ENCODE measurements around the gene APCDD1L.

The APCDD1L gene

GRCh38 chr20:58544891-58545290 lies 29.7 kb upstream of the APCDD1L start:
- DNase-seq: no peak

- DNase-seq: no peak
Measured at GRCh38 chr20:58544286-58544685, 29.1 kb upstream of the APCDD1L start.

GRCh38 chr20:58543274-58543673 lies 28.1 kb upstream of the APCDD1L start:
- no peak for DNase-seq

- peak in 1 of 2 experiments; percentile 13 for DNase-seq
Measured at GRCh38 chr20:58542411-58543095, 27.4 kb upstream of the APCDD1L start.

GRCh38 chr20:58542034-58542410 lies 26.8 kb upstream of the APCDD1L start:
- DNase-seq: peak; percentile 28 to 46

- no peak for DNase-seq
Measured at GRCh38 chr20:58538752-58539151, 23.6 kb upstream of the APCDD1L start.

- no peak for DNase-seq
Measured at GRCh38 chr20:58537831-58538230, 22.6 kb upstream of the APCDD1L start.

- DNase-seq: no peak
Measured at GRCh38 chr20:58536289-58536688, 21.1 kb upstream of the APCDD1L start.

- DNase-seq: no peak
Measured at GRCh38 chr20:58531657-58532056, 16.5 kb upstream of the APCDD1L start.

- DNase-seq: no peak
Measured at GRCh38 chr20:58531063-58531462, 15.9 kb upstream of the APCDD1L start.

- no peak for DNase-seq
Measured at GRCh38 chr20:58528412-58528811, 13.2 kb upstream of the APCDD1L start.

- DNase-seq: no peak
Measured at GRCh38 chr20:58526411-58526810, 11.2 kb upstream of the APCDD1L start.

- no peak for DNase-seq
Measured at GRCh38 chr20:58524814-58525213, 9.6 kb upstream of the APCDD1L start.

GRCh38 chr20:58523971-58524315 lies 8.7 kb upstream of the APCDD1L start:
- no peak for DNase-seq

- no peak for DNase-seq
Measured at GRCh38 chr20:58523072-58523970, 8.1 kb upstream of the APCDD1L start.

- DNase-seq: no peak
Measured at GRCh38 chr20:58522666-58523065, 7.5 kb upstream of the APCDD1L start.

- DNase-seq: no peak
Measured at GRCh38 chr20:58521763-58522162, 6.6 kb upstream of the APCDD1L start.

- DNase-seq: no peak
Measured at GRCh38 chr20:58519940-58520712, 4.9 kb upstream of the APCDD1L start.

- DNase-seq: no peak
Measured at GRCh38 chr20:58518896-58519593, 3.8 kb upstream of the APCDD1L start.

GRCh38 chr20:58518387-58518786 lies 3.2 kb upstream of the APCDD1L start:
- DNase-seq: no peak

GRCh38 chr20:58514321-58515232 lies 622 bp downstream of the APCDD1L start:
- DNase-seq: no peak
